Measurements from ENCODE around the gene TBR1.

Gene TBR1

DNA sequence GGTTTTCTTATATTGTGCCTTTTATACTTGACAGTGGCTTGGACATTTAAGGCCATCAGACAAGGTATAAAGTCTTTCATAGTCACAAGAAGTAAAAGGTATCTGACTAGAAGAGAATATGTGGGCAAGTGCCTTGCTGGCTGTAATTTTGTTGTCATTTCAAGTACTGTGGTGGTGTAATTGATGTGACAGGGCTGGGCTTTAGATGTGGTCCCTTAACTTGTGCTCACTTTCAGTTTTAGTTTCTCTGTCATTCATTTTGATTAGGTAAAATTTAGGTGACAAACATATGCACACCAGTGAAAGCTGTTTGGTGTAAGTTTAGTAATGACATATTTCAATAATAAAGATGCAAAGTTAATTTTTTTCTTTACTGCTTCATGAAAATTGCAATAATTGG, 31.2 kb upstream of the TBR1 start:
- no peaks in the 10 kb centered on the region for H3K4me1 ChIP-seq (ENCODE audit: control insufficient read depth, insufficient read depth, low read length, poor library complexity, severe bottlenecking)
- no peaks in the 10 kb centered on the region for H3K9me3 ChIP-seq (ENCODE audit: control insufficient read depth, low read length)
- DNase-seq, result no peak
- peaks cover 9% of the 10 kb centered on the region for H3K36me3 ChIP-seq (ENCODE audit: control insufficient read depth, insufficient read depth, low read length)
- H3K4me3 ChIP-seq (ENCODE audit: insufficient read depth, low read depth, low read length, poor library complexity, severe bottlenecking), result no peak overlapping the region
- H3K27me3 ChIP-seq (replicated peaks; ENCODE audit: control insufficient read depth, insufficient read depth, low read length, poor library complexity, severe bottlenecking), result no peaks in the 10 kb centered on the region
- no peak overlapping the region for H3K27ac ChIP-seq (ENCODE audit: insufficient read depth, low read length, poor library complexity, severe bottlenecking)

GRCh38 chr2:161386228-161386824, 29.8 kb upstream of the TBR1 start:
- no peak for DNase-seq
- peaks cover 9% of the 10 kb centered on the region for H3K36me3 ChIP-seq (ENCODE audit: control insufficient read depth, insufficient read depth, low read length)
- H3K4me3 ChIP-seq (ENCODE audit: insufficient read depth, low read depth, low read length, poor library complexity, severe bottlenecking), result no peak overlapping the region
- H3K27ac ChIP-seq (ENCODE audit: insufficient read depth, low read length, poor library complexity, severe bottlenecking), result no peak overlapping the region
- H3K9me3 ChIP-seq (ENCODE audit: control insufficient read depth, low read length), result no peaks in the 10 kb centered on the region
- H3K27me3 ChIP-seq (replicated peaks; ENCODE audit: control insufficient read depth, insufficient read depth, low read length, poor library complexity, severe bottlenecking), result no peaks in the 10 kb centered on the region
- H3K4me1 ChIP-seq (ENCODE audit: control insufficient read depth, insufficient read depth, low read length, poor library complexity, severe bottlenecking), result no peaks in the 10 kb centered on the region

GRCh38 chr2:161388146-161388779, 27.8 kb upstream of the TBR1 start:
- no peak for DNase-seq
- Histone ChIP-seq H3K27ac (ENCODE audit: insufficient read depth, low read length, poor library complexity, severe bottlenecking) (no peak overlapping the region), H3K4me1 (ENCODE audit: control insufficient read depth, insufficient read depth, low read length, poor library complexity, severe bottlenecking) (no peaks in the 10 kb centered on the region), H3K9me3 (ENCODE audit: control insufficient read depth, low read length) (no peaks in the 10 kb centered on the region), H3K36me3 (ENCODE audit: control insufficient read depth, insufficient read depth, low read length) (peaks cover 9% of the 10 kb centered on the region), H3K27me3 (replicated peaks; ENCODE audit: control insufficient read depth, insufficient read depth, low read length, poor library complexity, severe bottlenecking) (no peaks in the 10 kb centered on the region), H3K4me3 (ENCODE audit: insufficient read depth, low read depth, low read length, poor library complexity, severe bottlenecking) (no peak overlapping the region)

- Histone ChIP-seq H3K4me1 (ENCODE audit: control insufficient read depth, insufficient read depth, low read length, poor library complexity, severe bottlenecking) (no peaks in the 10 kb centered on the region), H3K36me3 (ENCODE audit: control insufficient read depth, insufficient read depth, low read length) (peaks cover 27% of the 10 kb centered on the region), H3K27me3 (replicated peaks; ENCODE audit: control insufficient read depth, insufficient read depth, low read length, poor library complexity, severe bottlenecking) (no peaks in the 10 kb centered on the region), H3K4me3 (ENCODE audit: insufficient read depth, low read depth, low read length, poor library complexity, severe bottlenecking) (no peak overlapping the region), H3K27ac (ENCODE audit: insufficient read depth, low read length, poor library complexity, severe bottlenecking) (no peak overlapping the region), H3K9me3 (ENCODE audit: control insufficient read depth, low read length) (no peaks in the 10 kb centered on the region)
- no peak for DNase-seq
Measured at GRCh38 chr2:161391737-161392506, 24.2 kb upstream of the TBR1 start.

GRCh38 chr2:161400076-161400475, 16.0 kb upstream of the TBR1 start:
- Histone ChIP-seq H3K27ac (ENCODE audit: insufficient read depth, low read length, poor library complexity, severe bottlenecking) (no peak overlapping the region), H3K9me3 (ENCODE audit: control insufficient read depth, low read length) (no peaks in the 10 kb centered on the region), H3K27me3 (replicated peaks; ENCODE audit: control insufficient read depth, insufficient read depth, low read length, poor library complexity, severe bottlenecking) (no peaks in the 10 kb centered on the region), H3K36me3 (ENCODE audit: control insufficient read depth, insufficient read depth, low read length) (peaks cover 27% of the 10 kb centered on the region), H3K4me1 (ENCODE audit: control insufficient read depth, insufficient read depth, low read length, poor library complexity, severe bottlenecking) (no peaks in the 10 kb centered on the region), H3K4me3 (ENCODE audit: insufficient read depth, low read depth, low read length, poor library complexity, severe bottlenecking) (no peak overlapping the region)
- DNase-seq, result no peak

- Histone ChIP-seq H3K9me3 (ENCODE audit: control insufficient read depth, low read length) (no peaks in the 10 kb centered on the region), H3K27me3 (replicated peaks; ENCODE audit: control insufficient read depth, insufficient read depth, low read length, poor library complexity, severe bottlenecking) (no peaks in the 10 kb centered on the region), H3K4me1 (ENCODE audit: control insufficient read depth, insufficient read depth, low read length, poor library complexity, severe bottlenecking) (no peaks in the 10 kb centered on the region), H3K27ac (ENCODE audit: insufficient read depth, low read length, poor library complexity, severe bottlenecking) (no peak overlapping the region), H3K4me3 (ENCODE audit: insufficient read depth, low read depth, low read length, poor library complexity, severe bottlenecking) (no peak overlapping the region), H3K36me3 (ENCODE audit: control insufficient read depth, insufficient read depth, low read length) (peaks cover 5% of the 10 kb centered on the region)
- DNase-seq, result no peak
Measured at GRCh38 chr2:161402297-161402696, 13.8 kb upstream of the TBR1 start.

- Histone ChIP-seq H3K36me3 (ENCODE audit: control insufficient read depth, insufficient read depth, low read length) (no peaks in the 10 kb centered on the region), H3K27me3 (replicated peaks; ENCODE audit: control insufficient read depth, insufficient read depth, low read length, poor library complexity, severe bottlenecking) (no peaks in the 10 kb centered on the region), H3K4me3 (ENCODE audit: insufficient read depth, low read depth, low read length, poor library complexity, severe bottlenecking) (no peak overlapping the region), H3K27ac (ENCODE audit: insufficient read depth, low read length, poor library complexity, severe bottlenecking) (no peak overlapping the region), H3K9me3 (ENCODE audit: control insufficient read depth, low read length) (no peaks in the 10 kb centered on the region), H3K4me1 (ENCODE audit: control insufficient read depth, insufficient read depth, low read length, poor library complexity, severe bottlenecking) (no peaks in the 10 kb centered on the region)
- no peak for DNase-seq
Measured at GRCh38 chr2:161406316-161406715, 9.8 kb upstream of the TBR1 start.

DNA sequence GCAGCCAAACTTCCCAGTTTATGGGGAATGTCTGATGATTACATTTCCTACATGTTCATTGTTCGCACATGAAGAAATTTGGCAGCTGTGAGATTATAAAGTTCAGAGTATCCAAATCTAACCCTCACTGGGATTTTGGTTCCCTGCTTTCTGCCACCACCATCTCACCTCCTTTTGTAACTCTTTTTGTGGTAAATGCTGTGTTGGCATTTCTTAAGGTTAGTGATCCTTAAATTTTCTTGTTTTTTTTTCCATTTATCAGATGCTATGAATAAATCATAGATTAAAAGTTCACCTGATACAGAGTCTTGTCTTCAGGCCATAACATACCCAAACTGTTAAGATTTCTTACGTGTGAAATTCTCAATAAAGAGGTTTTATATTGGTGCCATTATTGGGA, 8.5 kb upstream of the TBR1 start:
- DNase-seq, result no peak
- H3K9me3 ChIP-seq (ENCODE audit: control insufficient read depth, low read length), result no peaks in the 10 kb centered on the region
- H3K4me1 ChIP-seq (ENCODE audit: control insufficient read depth, insufficient read depth, low read length, poor library complexity, severe bottlenecking), result no peaks in the 10 kb centered on the region
- H3K4me3 ChIP-seq (ENCODE audit: insufficient read depth, low read depth, low read length, poor library complexity, severe bottlenecking), result no peak overlapping the region
- no peak overlapping the region for H3K27ac ChIP-seq (ENCODE audit: insufficient read depth, low read length, poor library complexity, severe bottlenecking)
- H3K36me3 ChIP-seq (ENCODE audit: control insufficient read depth, insufficient read depth, low read length), result no peaks in the 10 kb centered on the region
- H3K27me3 ChIP-seq (replicated peaks; ENCODE audit: control insufficient read depth, insufficient read depth, low read length, poor library complexity, severe bottlenecking), result no peaks in the 10 kb centered on the region

- no peak overlapping the region for H3K27ac ChIP-seq (ENCODE audit: insufficient read depth, low read length, poor library complexity, severe bottlenecking)
- no peak for DNase-seq
- no peaks in the 10 kb centered on the region for H3K9me3 ChIP-seq (ENCODE audit: control insufficient read depth, low read length)
- peaks cover 3% of the 10 kb centered on the region for H3K4me1 ChIP-seq (ENCODE audit: control insufficient read depth, insufficient read depth, low read length, poor library complexity, severe bottlenecking)
- no peaks in the 10 kb centered on the region for H3K36me3 ChIP-seq (ENCODE audit: control insufficient read depth, insufficient read depth, low read length)
- peaks cover 4% of the 10 kb centered on the region for H3K27me3 ChIP-seq (replicated peaks; ENCODE audit: control insufficient read depth, insufficient read depth, low read length, poor library complexity, severe bottlenecking)
- no peak overlapping the region for H3K4me3 ChIP-seq (ENCODE audit: insufficient read depth, low read depth, low read length, poor library complexity, severe bottlenecking)
Measured at GRCh38 chr2:161409308-161409907, 6.7 kb upstream of the TBR1 start.

DNA sequence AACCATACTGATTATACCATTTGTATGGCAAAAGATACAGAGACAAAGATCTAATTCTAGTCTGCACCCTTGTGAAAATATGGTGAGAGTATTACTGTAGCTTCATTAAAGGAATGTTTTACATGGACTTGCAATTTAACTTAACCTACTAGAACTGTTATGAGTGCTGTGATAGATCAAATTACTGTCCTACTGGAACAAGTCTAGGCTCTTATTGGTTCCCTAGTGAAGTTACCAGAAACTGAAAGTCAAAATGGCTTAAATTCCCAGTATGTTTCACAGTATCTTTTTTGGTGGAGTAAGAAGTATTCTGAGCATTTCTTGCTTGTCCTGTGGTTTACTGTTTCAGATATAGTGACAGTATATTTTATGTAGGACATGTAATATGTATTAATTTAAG, 3.8 kb upstream of the TBR1 start:
- peaks cover 30% of the 10 kb centered on the region for H3K4me1 ChIP-seq (ENCODE audit: control insufficient read depth, insufficient read depth, low read length, poor library complexity, severe bottlenecking)
- H3K4me3 ChIP-seq (ENCODE audit: insufficient read depth, low read depth, low read length, poor library complexity, severe bottlenecking), result no peak overlapping the region
- no peaks in the 10 kb centered on the region for H3K9me3 ChIP-seq (ENCODE audit: control insufficient read depth, low read length)
- H3K27me3 ChIP-seq (replicated peaks; ENCODE audit: control insufficient read depth, insufficient read depth, low read length, poor library complexity, severe bottlenecking), result peaks cover 32% of the 10 kb centered on the region
- H3K27ac ChIP-seq (ENCODE audit: insufficient read depth, low read length, poor library complexity, severe bottlenecking), result no peak overlapping the region
- H3K36me3 ChIP-seq (ENCODE audit: control insufficient read depth, insufficient read depth, low read length), result no peaks in the 10 kb centered on the region
- DNase-seq, result no peak
